K562 (cell line): Measurements from ENCODE around the gene FGF11. TPM values are rescaled to one million over a fixed set of nuclear protein-coding genes. Genes with fewer than 3 reads are reported as not detected.

Source experiments
- ATAC-seq: fragments of 200-7000 bp; cut with Tn5 transposase; 3 replicates; pipeline ENCODE4 v1.9.1; 2020; ENCODE audit warnings: moderate library complexity
- BruUV-seq: library from RNA; stranded (reverse); fragments of 400-500 nt; replicated peaks from 2 replicates; lab custom pipeline; 2021; lab: Mats Ljungman, UMichigan
- CTCF ChIA-PET: fragments of 300-600 bp; formaldehyde crosslinking; extraction: SDS; loops from one replicate; lab custom pipeline; 2021; ENCODE audit warnings: low intra/inter-chr PET ratio; lab: Yijun Ruan, JAX
- POLR2A ChIA-PET: fragments of 300-600, 350-650 bp; sonication (Branson Sonifier 250); formaldehyde crosslinking; extraction: SDS; loops from one replicate; lab custom pipeline; 2021; ENCODE audit warnings: antibody characterized with exemption, inconsistent platforms; lab: Yijun Ruan, JAX
- DNase-seq, 4 experiments: peaks; one replicate each; pipeline versions ENCODE4 v3.0.0 to v3.0.0-alpha.2; 2011 to 2018; ENCODE audit warnings: low spot score in 3 of 4, mixed read lengths in 3 of 4; ENCODE audit errors: extremely low read depth in 1 of 4
- FAIRE-seq: peaks from 2 replicates; lab custom pipeline; 2011; peaks lifted over from hg19 to GRCh38; lab: Jason Lieb, UNC
- H2AFZ ChIP-seq: 2 replicates; pipeline ENCODE4 v1.6.0; 2011; ENCODE audit warnings: low read depth, low read length, control low read depth, inconsistent platforms
- H3K27ac ChIP-seq: fragments of 200-600 bp; 3 replicates; pipeline ENCODE4 v1.8.0; 2011; ENCODE audit warnings: low read depth, mild to moderate bottlenecking, control low read depth, inconsistent platforms, low read length, moderate library complexity, mixed read lengths; ENCODE audit errors: extremely low read depth
- H3K27me3 ChIP-seq, 2 experiments: fragments of 300-600 bp in 1 of 2; 2 replicates in 1 of 2; 3 replicates in 1 of 2; pipeline versions ENCODE4 v1.6.0 to v1.8.0; 2011; ENCODE audit warnings: inconsistent platforms in 2 of 2, low read length in 2 of 2, mild to moderate bottlenecking in 1 of 2, mixed read lengths in 1 of 2, moderate library complexity in 1 of 2; ENCODE audit not compliant: control insufficient read depth in 2 of 2, insufficient read depth in 2 of 2
- H3K36me3 ChIP-seq: fragments of 300-600 bp; 3 replicates; pipeline ENCODE4 v1.8.0; 2011; ENCODE audit warnings: mild to moderate bottlenecking, low read length, inconsistent platforms; ENCODE audit not compliant: control insufficient read depth, insufficient read depth
- H3K4me1 ChIP-seq, 2 experiments: fragments of 200-600 bp in 1 of 2; replicated peaks in 1 of 2; 2 replicates in 1 of 2; 3 replicates in 1 of 2; pipeline versions ENCODE4 v1.5.1 to v1.8.0; 2011; ENCODE audit warnings: inconsistent platforms in 2 of 2, low read length in 2 of 2, mild to moderate bottlenecking in 1 of 2, mixed read lengths in 1 of 2, moderate library complexity in 1 of 2; ENCODE audit not compliant: control insufficient read depth in 2 of 2, insufficient read depth in 2 of 2
- H3K4me2 ChIP-seq: 2 replicates; pipeline ENCODE4 v1.6.1; 2011; ENCODE audit warnings: low read length, control low read depth, inconsistent platforms, mixed read lengths; ENCODE audit not compliant: insufficient read depth
- H3K4me3 ChIP-seq: fragments of 200-600 bp; sonication (generic), shearing (Covaris generic); 2 replicates; pipeline ENCODE4 v1.5.1; 2016; ENCODE audit warnings: control low read depth, inconsistent platforms
- H3K79me2 ChIP-seq: fragments of 200-600 bp; 3 replicates; pipeline ENCODE4 v1.8.0; 2011; ENCODE audit warnings: low read length, inconsistent platforms; ENCODE audit not compliant: control insufficient read depth, insufficient read depth
- H3K9ac ChIP-seq, 2 experiments: 2 replicates each; pipeline versions ENCODE4 v1.6.0 to v1.6.1; 2011; ENCODE audit warnings: low read depth in 2 of 2, low read length in 2 of 2, control low read depth in 1 of 2, inconsistent platforms in 1 of 2, mild to moderate bottlenecking in 1 of 2, mixed read lengths in 1 of 2; ENCODE audit not compliant: insufficient read depth in 1 of 2
- H3K9me1 ChIP-seq: one replicate; pipeline ENCODE4 v1.6.0; 2011; ENCODE audit warnings: inconsistent platforms, mild to moderate bottlenecking, low read length, moderate library complexity; ENCODE audit not compliant: control insufficient read depth, insufficient read depth
- H3K9me3 ChIP-seq: replicated peaks from 2 replicates; pipeline ENCODE4 v1.5.1; 2011; ENCODE audit warnings: low read depth, low read length, inconsistent platforms; ENCODE audit not compliant: control insufficient read depth, insufficient read depth
- H4K20me1 ChIP-seq: replicated peaks from 2 replicates; pipeline ENCODE4 v1.6.1; 2011; ENCODE audit warnings: low read length, inconsistent platforms, mixed read lengths; ENCODE audit not compliant: control insufficient read depth, insufficient read depth
- BCL6 ChIP-seq: fragments of 250-450 bp; sonication (Bioruptor Pico); IDR thresholded peaks from 2 replicates; pipeline ENCODE4 v1.4.0; 2020
- CC2D1A ChIP-seq: fragments of 450-650 bp; IDR thresholded peaks from 2 replicates; pipeline ENCODE4 v1.6.1; 2017; ENCODE audit warnings: mild to moderate bottlenecking
- EGR1 ChIP-seq: fragments of 450-650 bp; conservative IDR thresholded peaks from 2 replicates; pipeline ENCODE4 v1.6.1; 2017; ENCODE audit warnings: mild to moderate bottlenecking
- EP400 ChIP-seq: fragments of 450-650 bp; IDR thresholded peaks from 2 replicates; pipeline ENCODE4 v1.6.1; 2017; ENCODE audit warnings: antibody characterized with exemption, mild to moderate bottlenecking, moderate library complexity
- FOXM1 ChIP-seq, 2 experiments: fragments of 450-650 bp in 1 of 2; sonication (generic) in 1 of 2; formaldehyde crosslinking in 1 of 2; IDR thresholded peaks; 2 replicates each; pipeline versions ENCODE4 v1.6.1 to v1.9.0; 2017 to 2022; ENCODE audit warnings: low read depth in 2 of 2, mild to moderate bottlenecking in 2 of 2, missing genetic modification reagents in 1 of 2, moderate library complexity in 1 of 2
- GABPA ChIP-seq: fragments of 200-800 bp; sonication (Bioruptor generic); conservative IDR thresholded peaks from 2 replicates; pipeline ENCODE4 v1.6.1; 2016; ENCODE audit warnings: low read depth, missing genetic modification characterization, missing compliant biosample characterization
- GATAD2B ChIP-seq: fragments of 450-650 bp; IDR thresholded peaks from 2 replicates; pipeline ENCODE4 v1.6.1; 2017; ENCODE audit warnings: mild to moderate bottlenecking, borderline replicate concordance
- GTF2A2 ChIP-seq: IDR thresholded peaks from 2 replicates; pipeline ENCODE4 v1.6.1; 2016; ENCODE audit warnings: mild to moderate bottlenecking, missing genetic modification characterization, missing compliant biosample characterization
- KLF16 ChIP-seq: IDR thresholded peaks from 2 replicates; pipeline ENCODE4 v1.6.1; 2016; ENCODE audit warnings: antibody characterized with exemption
- L3MBTL2 ChIP-seq: fragments of 450-650 bp; IDR thresholded peaks from 2 replicates; pipeline ENCODE4 v1.6.1; 2016; ENCODE audit warnings: mild to moderate bottlenecking, moderate library complexity
- NCOA6 ChIP-seq: fragments of 450-650 bp; IDR thresholded peaks from 2 replicates; pipeline ENCODE4 v1.6.1; 2017; ENCODE audit warnings: mild to moderate bottlenecking
- NFIC ChIP-seq: fragments of 450-650 bp; IDR thresholded peaks from 2 replicates; pipeline ENCODE4 v1.6.1; 2017; ENCODE audit warnings: mild to moderate bottlenecking, inconsistent platforms
- PHF21A ChIP-seq: fragments of 450-650 bp; IDR thresholded peaks from 2 replicates; pipeline ENCODE4 v1.6.1; 2017; ENCODE audit warnings: low read depth, borderline replicate concordance
- POLR2A ChIP-seq: fragments of 450-650 bp; conservative IDR thresholded peaks from 2 replicates; pipeline ENCODE4 v1.6.1; 2016
- PTTG1 ChIP-seq: fragments of 450-650 bp; IDR thresholded peaks from 2 replicates; pipeline ENCODE4 v1.6.1; 2016; ENCODE audit warnings: low read depth, mild to moderate bottlenecking, missing genetic modification characterization, missing compliant biosample characterization
- RAD51 ChIP-seq: fragments of 450-650 bp; IDR thresholded peaks from 2 replicates; pipeline ENCODE4 v1.7.1; 2016; ENCODE audit warnings: low read depth, mild to moderate bottlenecking, borderline replicate concordance
- ZNF24 ChIP-seq: fragments of 450-650 bp; IDR thresholded peaks from 2 replicates; pipeline ENCODE4 v1.6.1; 2016
- WGBS: fragments of 100-300 bp; shearing (Covaris generic); methylation state at CpG from one replicate; pipeline ENCODE4 v1.1.6; 2016; ENCODE audit warnings: low coverage, mixed read lengths; ENCODE audit not compliant: insufficient coverage; ENCODE audit errors: missing lambda C conversion rate; 5-methylcytosine and 5-hydroxymethylcytosine counted together
- in situ Hi-C: fragments of 300-500 bp; cut with MboI; formaldehyde crosslinking; loops from 4 replicates; pipeline ENCODE4 v1.15.0; 2018; ENCODE audit warnings: inconsistent platforms, mixed read lengths
- intact Hi-C: fragments of 100-400 bp; cut with micrococcal nuclease; formaldehyde crosslinking; loops from 2 replicates; pipeline ENCODE4 v1.14.2; 2022
- polyA plus RNA-seq, 8 experiments: library from polyadenylated mRNA; depleted of rRNA in 4 of 8; stranded (reverse) in 5 of 8; unstranded in 3 of 8; fragments of >200 nt; fragmentation: Nextera tagmentation in 2 of 8; fragmentation: Illumina TruSeq in 1 of 8; extraction: Ambion mirVana in 2 of 8; extraction: Trizol in 1 of 8; gene quantifications; 2 replicates each; pipeline versions ENCODE4 v1.2.1 to v1.2.3, GENCODE V29; 2011 to 2014; ENCODE audit warnings: inconsistent platforms in 1 of 8, missing spikeins in 1 of 8
- total RNA-seq, 7 experiments: library from RNA; depleted of rRNA in 6 of 7; stranded (reverse); fragments of >200 nt in 6 of 7; fragmentation: Illumina TruSeq in 2 of 7; extraction: Trizol in 2 of 7; gene quantifications; 2 replicates each; pipeline versions ENCODE4 v1.2.1 to v1.2.3, GENCODE V29; 2011 to 2021; ENCODE audit warnings: low replicate concordance in 1 of 7
- TF ChIP-seq, protein P1 (sequence below): fragments of 450-650 bp; IDR thresholded peaks from 2 replicates; pipeline ENCODE4 v1.6.1; 2016
- TF ChIP-seq, protein P2 (sequence below): sonication (generic); formaldehyde crosslinking; IDR thresholded peaks from 2 replicates; pipeline ENCODE4 v1.4.0; 2020; ENCODE audit warnings: mild to moderate bottlenecking, missing genetic modification reagents
- TF ChIP-seq, protein P3 (sequence below): fragments of 200-800 bp; sonication (Bioruptor generic); IDR thresholded peaks from 2 replicates; pipeline ENCODE4 v1.6.1; 2017; ENCODE audit warnings: missing genetic modification characterization, missing compliant biosample characterization

Gene FGF11
- total and polyA plus RNA-seq, 9 of the 15 experiments (the other 6 are each of a cell fraction or from before 2014, with no cell fraction given), result 1.2 to 7.5 (median 3.0) TPM

DNA sequence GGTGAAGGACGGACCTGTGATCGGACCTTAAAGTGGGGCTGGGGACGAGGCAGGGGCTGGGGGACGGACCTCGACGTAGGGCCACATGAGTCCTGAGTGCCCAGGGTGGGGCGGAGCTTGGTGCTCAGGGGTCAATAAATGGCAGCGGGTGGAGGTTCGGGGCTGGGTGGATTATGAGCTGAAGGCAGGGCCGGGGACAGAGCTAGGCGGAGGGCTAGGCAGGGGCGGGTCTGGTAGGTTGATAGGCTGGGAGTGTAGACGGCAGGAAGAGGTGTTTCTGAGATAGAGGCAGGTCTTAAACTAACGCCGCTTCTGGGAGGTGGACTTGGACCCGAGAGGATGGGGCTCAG, 6.3 kb downstream of the FGF11 start:
- FAIRE-seq, result no peak
- Histone ChIP-seq H4K20me1 (no peaks in the 10 kb centered on the region), H3K27ac (peak overlapping the region; percentile 30; the same call in 2 of the 3 replicates), H3K4me2 (peak overlapping the region; percentile 65), H3K9me3 (no peaks in the 10 kb centered on the region), H2AFZ (peak overlapping the region; percentile 86), H3K9me1 (peaks cover 3% of the 10 kb centered on the region), H3K4me3 (peak overlapping the region; percentile 35), H3K36me3 (no peaks in the 10 kb centered on the region), H3K9ac (peak overlapping the region; percentile 41 to 89; a peak in 3 of 4 replicates), H3K79me2 (no peaks in the 10 kb centered on the region), H3K27me3 (no peaks in the 10 kb centered on the region), H3K4me1 (peaks cover 11 to 40% of the 10 kb centered on the region in 2 experiments; a peak in 4 of 5 replicates)
- 0% methylated on average over 7 of the region's 16 CpGs for WGBS
- intact Hi-C loops, result no loop called here
- in situ Hi-C loops, result no loop called here
- ChIA-PET POLR2A (interaction anchor here (0.6 to 1.0 kb wide), 4 partner anchors 8 to 235 kb away, joined by 3 read pairs; partner anchors contain the start of gene POLR2A), CTCF (no interaction called here)
- peak; percentile 81 for ATAC-seq
- peak in 2 of 4 experiments; percentile 68 to 74 for DNase-seq
- no TSS peak for BruUV-seq
- no peak for TF ChIP-seq GABPA (tag)
- no peak for TF ChIP-seq KLF16
- no peak for TF ChIP-seq FOXM1 (IDR thresholded peaks at IDR 0.05; ENCODE audit: low read depth)
- no peak for TF ChIP-seq FOXM1 (CRISPR knock-in tag; IDR thresholded peaks at IDR 0.05; ENCODE audit: low read depth)
- no peak for TF ChIP-seq GATAD2B
- no peak for TF ChIP-seq PHF21A
- no peak for TF ChIP-seq PTTG1
- peak; percentile 69 for TF ChIP-seq NCOA6
- no peak for TF ChIP-seq GTF2A2 (tag)
- no peak for TF ChIP-seq RAD51
- peak; percentile 22; the same call in 1 of the 2 replicates for TF ChIP-seq EP400
- 0 out of 2 replicates have a peak, but pooled peaks have one; percentile 2 for TF ChIP-seq EGR1
- TF ChIP-seq L3MBTL2, result 0 out of 2 replicates have a peak, but pooled peaks have one; percentile 9
- TF ChIP-seq, protein P1, sequence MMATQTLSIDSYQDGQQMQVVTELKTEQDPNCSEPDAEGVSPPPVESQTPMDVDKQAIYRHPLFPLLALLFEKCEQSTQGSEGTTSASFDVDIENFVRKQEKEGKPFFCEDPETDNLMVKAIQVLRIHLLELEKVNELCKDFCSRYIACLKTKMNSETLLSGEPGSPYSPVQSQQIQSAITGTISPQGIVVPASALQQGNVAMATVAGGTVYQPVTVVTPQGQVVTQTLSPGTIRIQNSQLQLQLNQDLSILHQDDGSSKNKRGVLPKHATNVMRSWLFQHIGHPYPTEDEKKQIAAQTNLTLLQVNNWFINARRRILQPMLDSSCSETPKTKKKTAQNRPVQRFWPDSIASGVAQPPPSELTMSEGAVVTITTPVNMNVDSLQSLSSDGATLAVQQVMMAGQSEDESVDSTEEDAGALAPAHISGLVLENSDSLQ, result peak; percentile 17; the same call in 1 of the 2 replicates
- TF ChIP-seq, protein P2, sequence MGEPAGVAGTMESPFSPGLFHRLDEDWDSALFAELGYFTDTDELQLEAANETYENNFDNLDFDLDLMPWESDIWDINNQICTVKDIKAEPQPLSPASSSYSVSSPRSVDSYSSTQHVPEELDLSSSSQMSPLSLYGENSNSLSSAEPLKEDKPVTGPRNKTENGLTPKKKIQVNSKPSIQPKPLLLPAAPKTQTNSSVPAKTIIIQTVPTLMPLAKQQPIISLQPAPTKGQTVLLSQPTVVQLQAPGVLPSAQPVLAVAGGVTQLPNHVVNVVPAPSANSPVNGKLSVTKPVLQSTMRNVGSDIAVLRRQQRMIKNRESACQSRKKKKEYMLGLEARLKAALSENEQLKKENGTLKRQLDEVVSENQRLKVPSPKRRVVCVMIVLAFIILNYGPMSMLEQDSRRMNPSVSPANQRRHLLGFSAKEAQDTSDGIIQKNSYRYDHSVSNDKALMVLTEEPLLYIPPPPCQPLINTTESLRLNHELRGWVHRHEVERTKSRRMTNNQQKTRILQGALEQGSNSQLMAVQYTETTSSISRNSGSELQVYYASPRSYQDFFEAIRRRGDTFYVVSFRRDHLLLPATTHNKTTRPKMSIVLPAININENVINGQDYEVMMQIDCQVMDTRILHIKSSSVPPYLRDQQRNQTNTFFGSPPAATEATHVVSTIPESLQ, result no peak
- 0 out of 2 replicates have a peak, but pooled peaks have one; percentile 28 for TF ChIP-seq NFIC
- TF ChIP-seq, protein P3, sequence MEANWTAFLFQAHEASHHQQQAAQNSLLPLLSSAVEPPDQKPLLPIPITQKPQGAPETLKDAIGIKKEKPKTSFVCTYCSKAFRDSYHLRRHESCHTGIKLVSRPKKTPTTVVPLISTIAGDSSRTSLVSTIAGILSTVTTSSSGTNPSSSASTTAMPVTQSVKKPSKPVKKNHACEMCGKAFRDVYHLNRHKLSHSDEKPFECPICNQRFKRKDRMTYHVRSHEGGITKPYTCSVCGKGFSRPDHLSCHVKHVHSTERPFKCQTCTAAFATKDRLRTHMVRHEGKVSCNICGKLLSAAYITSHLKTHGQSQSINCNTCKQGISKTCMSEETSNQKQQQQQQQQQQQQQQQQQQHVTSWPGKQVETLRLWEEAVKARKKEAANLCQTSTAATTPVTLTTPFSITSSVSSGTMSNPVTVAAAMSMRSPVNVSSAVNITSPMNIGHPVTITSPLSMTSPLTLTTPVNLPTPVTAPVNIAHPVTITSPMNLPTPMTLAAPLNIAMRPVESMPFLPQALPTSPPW (CRISPR knock-in tag), result 0 out of 2 replicates have a peak, but pooled peaks have one; percentile 0
- 0 out of 2 replicates have a peak, but pooled peaks have one; percentile 11 for TF ChIP-seq ZNF24
- no peak for TF ChIP-seq BCL6
- peak; percentile 49; the same call in 1 of the 2 replicates for TF ChIP-seq POLR2A
- TF ChIP-seq CC2D1A, result 0 out of 2 replicates have a peak, but pooled peaks have one; percentile 15
